CD1c-positive myeloid dendritic cell (primary cell): ENCODE results near the gene CENPN.

Experiments used
- DNase-seq: peaks from one replicate; pipeline ENCODE4 v3.0.0-alpha.2; 2016; ENCODE audit errors: extremely low spot score

The CENPN gene

GRCh38 chr16:81006813-81007695 is at the start of gene CENPN, which contains the start of gene CMC2:
Gene CENPN (plus strand): TSS chr16:81007214. CDS start chr16:81011940, 4,726 bp downstream.
Gene CMC2 (minus strand): TSS chr16:81006885. CDS start chr16:80997394, 9,491 bp downstream.
- DNase-seq: peak; percentile 99

GRCh38 chr16:80958284-80958683 is 48.7 kb upstream of the CENPN start:
- DNase-seq: no peak

- DNase-seq: no peak
Observed at GRCh38 chr16:80962879-80963278, 44.1 kb upstream of the CENPN start.

- no peak for DNase-seq
Observed at GRCh38 chr16:80964351-80964750, 42.7 kb upstream of the CENPN start.

GRCh38 chr16:80966617-80967016 is 40.4 kb upstream of the CENPN start:
- DNase-seq: no peak

GRCh38 chr16:80968386-80969113 is 38.5 kb upstream of the CENPN start:
- DNase-seq: no peak

- DNase-seq: no peak
Observed at GRCh38 chr16:80969114-80969484, 37.9 kb upstream of the CENPN start.

GRCh38 chr16:80971819-80972218 is 35.2 kb upstream of the CENPN start:
- DNase-seq: no peak

DNA sequence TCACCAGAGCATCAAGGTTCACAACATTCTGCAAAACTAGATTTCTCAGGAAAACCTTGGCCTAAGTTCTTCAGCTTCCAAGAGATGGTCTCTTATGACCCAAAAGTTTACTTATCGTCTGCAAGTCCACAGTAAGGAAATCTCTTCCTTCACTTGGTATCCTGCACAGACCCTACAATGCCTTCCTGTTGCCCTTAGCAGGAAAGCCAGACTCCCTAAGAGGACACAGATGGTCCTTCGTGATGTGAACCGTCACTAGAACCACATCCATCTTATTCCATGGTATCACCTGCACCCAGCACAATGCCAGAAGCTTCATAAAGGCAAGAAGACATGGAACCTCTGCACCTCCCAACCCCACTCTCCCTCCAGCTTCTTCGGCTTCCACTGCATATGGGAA is 34.4 kb upstream of the CENPN start:
- no peak for DNase-seq

DNA sequence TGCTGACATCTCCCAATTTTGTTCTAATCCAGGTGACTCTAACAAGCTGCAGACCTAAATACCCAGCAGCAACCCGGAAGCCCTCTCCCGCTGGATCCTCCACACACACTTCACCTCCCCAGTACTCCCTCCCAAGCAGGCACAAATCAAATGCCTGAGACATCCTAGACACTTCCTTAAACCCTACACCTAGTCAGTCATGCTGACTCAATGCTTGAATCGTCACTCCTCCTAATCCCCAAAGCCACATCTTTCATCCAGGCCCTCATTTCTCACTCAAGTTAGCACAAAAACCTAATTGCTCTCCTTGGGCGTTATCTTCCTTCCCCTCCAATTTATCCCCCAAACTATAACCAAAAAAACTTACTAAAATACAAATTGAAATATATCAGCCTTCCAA is 33.0 kb upstream of the CENPN start:
- no peak for DNase-seq

DNA sequence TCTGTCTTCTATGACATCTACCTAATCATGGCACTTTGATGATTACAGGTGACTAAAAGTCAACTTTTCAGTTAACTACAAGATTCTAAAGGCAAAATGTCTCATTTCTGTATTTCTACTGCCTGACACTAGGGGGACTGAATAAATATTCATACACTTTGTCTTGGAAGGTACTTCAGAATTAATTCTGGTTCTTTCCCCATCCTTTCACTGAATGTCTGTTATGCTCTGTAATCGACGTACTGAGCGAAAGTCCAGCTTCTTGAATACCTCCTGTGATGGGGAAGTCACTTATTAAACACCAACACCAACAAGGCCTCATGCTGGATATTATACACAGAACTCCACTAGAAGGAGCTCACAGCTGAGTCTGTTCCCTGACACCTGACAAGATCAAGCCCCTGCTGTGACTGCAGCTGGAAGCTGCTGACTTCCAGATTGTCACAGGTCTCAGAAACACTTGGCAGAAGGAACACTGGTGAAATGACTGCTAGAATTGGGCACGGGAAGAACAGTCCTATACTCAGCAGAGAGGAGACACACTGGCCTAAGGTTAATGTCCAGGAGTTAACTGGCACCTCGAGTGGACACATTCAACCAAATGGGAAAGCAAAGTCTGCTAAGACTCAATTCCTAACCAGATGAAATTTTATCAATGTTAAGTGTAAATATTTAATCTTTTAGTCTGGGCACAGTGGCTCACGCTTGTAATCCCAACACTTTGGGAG is 32.2 kb upstream of the CENPN start:
- no peak for DNase-seq

GRCh38 chr16:80976946-80977345 is 30.1 kb upstream of the CENPN start:
- DNase-seq: no peak

- DNase-seq: no peak
Observed at GRCh38 chr16:80981103-80981502, 25.9 kb upstream of the CENPN start.

DNA sequence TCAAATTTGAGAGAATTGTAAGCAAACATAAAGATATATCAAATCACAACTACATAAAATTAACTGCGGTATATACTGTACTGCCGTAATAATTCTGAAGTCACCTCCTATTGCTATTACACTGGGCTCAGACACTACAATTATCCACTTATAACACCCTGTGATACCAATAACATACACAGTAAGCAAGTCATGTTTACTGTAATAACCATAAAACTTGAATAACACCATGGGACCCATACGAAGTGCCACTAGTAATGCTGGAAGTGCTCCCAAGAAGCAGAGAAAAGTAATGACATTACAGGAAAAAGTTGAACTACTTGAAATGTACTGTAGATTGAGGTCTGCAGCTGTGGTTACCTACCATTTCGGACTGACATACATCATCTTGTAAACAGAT is 24.4 kb upstream of the CENPN start:
- DNase-seq: no peak

DNA sequence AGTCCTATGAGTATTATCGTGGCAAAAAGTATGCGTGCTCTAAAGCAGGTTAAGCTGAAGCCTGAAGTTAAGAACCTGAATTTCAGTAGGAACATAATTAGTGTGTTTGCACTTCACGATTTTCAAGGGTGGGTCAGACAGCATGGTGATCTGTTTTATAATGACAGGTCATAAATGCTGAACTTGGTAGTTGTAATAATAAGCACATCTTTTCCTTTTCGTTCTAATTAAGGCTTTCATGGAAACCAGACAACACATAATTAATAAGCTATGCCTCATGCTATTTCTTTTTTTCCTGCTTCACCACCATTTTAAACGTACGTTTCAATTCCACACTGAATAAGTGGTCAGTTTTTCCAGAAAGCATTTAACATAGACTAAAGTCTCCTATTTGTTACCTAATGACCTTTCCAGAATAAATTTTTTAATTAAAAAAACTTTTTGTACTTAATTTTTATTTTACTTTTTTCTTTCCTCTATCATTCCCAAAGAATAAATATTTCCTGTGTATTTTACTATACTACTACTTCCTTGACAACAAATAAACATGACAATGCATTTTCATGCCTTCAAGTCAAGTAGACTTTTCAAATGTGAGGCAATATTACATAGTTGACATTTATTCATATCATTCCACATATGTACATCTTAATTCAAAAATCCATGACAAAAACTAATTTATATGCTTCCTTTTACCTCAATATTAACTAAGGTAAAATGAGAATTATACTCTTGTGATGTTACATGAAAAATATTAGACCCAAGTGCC is 22.7 kb upstream of the CENPN start:
- no peak for DNase-seq

GRCh38 chr16:80985611-80986010 is 21.4 kb upstream of the CENPN start:
- DNase-seq: no peak

GRCh38 chr16:80986557-80986956 is 20.5 kb upstream of the CENPN start:
- DNase-seq: no peak

- no peak for DNase-seq
Observed at GRCh38 chr16:80988756-80989155, 18.3 kb upstream of the CENPN start.

- DNase-seq: no peak
Observed at GRCh38 chr16:80989801-80990200, 17.2 kb upstream of the CENPN start.

GRCh38 chr16:80990577-80990976 is 16.4 kb upstream of the CENPN start:
- no peak for DNase-seq

DNA sequence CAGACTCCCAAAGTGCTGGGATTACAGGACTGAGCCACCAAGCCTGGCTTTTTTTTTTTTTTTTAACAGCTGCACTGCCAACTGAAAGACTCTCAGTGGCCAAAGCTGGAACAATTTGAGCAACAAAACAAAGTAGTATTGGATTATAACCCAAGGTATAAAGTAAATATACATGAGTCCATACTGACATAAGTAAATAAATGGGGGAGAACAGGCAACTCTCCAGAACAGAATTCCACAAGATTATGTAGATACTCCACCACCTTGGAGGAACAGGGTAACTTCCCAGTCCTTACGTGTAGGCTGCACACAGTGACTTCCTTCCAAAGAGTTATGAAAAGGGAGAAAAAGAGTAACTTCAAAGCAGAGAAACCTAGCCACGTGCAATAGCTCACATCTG is 16.0 kb upstream of the CENPN start:
- DNase-seq: no peak
